Left cardiac atrium (tissue), 4 donors: ENCODE data around the gene IFI6. TPM values are rescaled to one million over a fixed set of nuclear protein-coding genes. Genes with fewer than 3 reads are reported as not detected.
"Not testable (repeated sequence)": the region's sequence is repeated elsewhere in the genome, so short reads cannot be mapped to it uniquely, and the experiment has no call there.

Source experiments
- ATAC-seq, 2 donors: fragments of 200-7000 bp; cut with Tn5 transposase; one replicate each; pipeline ENCODE4 v1.9.1; 2020; ENCODE audit warnings: mild to moderate bottlenecking in 2 of 2, moderate library complexity in 2 of 2
- DNase-seq: peaks from one replicate; pipeline ENCODE4 v3.0.0-alpha.2; 2020
- intact Hi-C, 2 donors: fragments of 100-400 bp; cut with DNase I; formaldehyde crosslinking; loops; one replicate each; pipeline versions ENCODE4 v1.14.1 to v1.15.1; 2022 to 2023
- total RNA-seq, 2 donors: library from RNA; stranded (reverse); fragmentation: NEBNext Ultra II Directional; extraction: Animal tissue kit (Norgen Biotek cat#: 25700); gene quantifications; one replicate each; pipeline ENCODE4 v1.2.1, GENCODE V29; 2021
- donor health status: DM: no; HTN: yes; CAD: no.
- donor health status: DM: no; HTN: yes; CAD: no; lungs with severe emphysema.
- donor health status: DM: yes; HTN: yes; CAD: no.
- donor health status: Dilated cardiomyopathy.

The IFI6 gene
- total RNA-seq, 2 donors from 2014 or later, result 40.6 to 143 TPM

GRCh38 chr1:27619782-27620438 is 52.1 kb downstream of the IFI6 start:
- ATAC-seq, intact Hi-C loops, DNase-seq: not testable (repeated sequence)

- intact Hi-C loops, result no loop called here
- no peak for ATAC-seq
Measured at GRCh38 chr1:27618341-27619082, 53.5 kb downstream of the IFI6 start.

GRCh38 chr1:27617420-27617819 is 54.6 kb downstream of the IFI6 start:
- intact Hi-C loops, result no loop called here
- ATAC-seq (no peak), DNase-seq (no peak)

More at GRCh38 chr1:27618341-27619082, 53.5 kb downstream of the IFI6 start:
- DNase-seq, result no peak

- no peak for ATAC-seq
- DNase-seq, result no peak
- intact Hi-C loops, result no loop called here
Measured at GRCh38 chr1:27616441-27616840, 55.6 kb downstream of the IFI6 start.

Other genes starting within 250 kb of the IFI6 start
- gene WASF2, start 182.0 kb downstream of the IFI6 start, total RNA-seq, result 10 to 100 TPM; 71.8 to 77.4 TPM
- 10 to 100 TPM; 37.6 to 39.1 TPM for gene AHDC1, start 68.0 kb downstream of the IFI6 start, total RNA-seq
- 10 to 100 TPM in 1 of 2 donors, 1 to 10 TPM in 1; 8.6 to 10.7 TPM for gene FGR, start 37.0 kb downstream of the IFI6 start, total RNA-seq
- 10 to 100 TPM; 13.2 to 13.5 TPM for gene FAM76A, start 53.8 kb upstream of the IFI6 start, total RNA-seq
- gene STX12, start 101.0 kb upstream of the IFI6 start, total RNA-seq, result 10 to 100 TPM; 30.5 to 46.6 TPM
- 10 to 100 TPM; 25.0 TPM for gene PPP1R8, start 158.6 kb upstream of the IFI6 start, total RNA-seq
- 10 to 100 TPM; 12.0 to 15.6 TPM for gene THEMIS2, start 200.4 kb upstream of the IFI6 start, total RNA-seq
- 10 to 100 TPM; 25.2 to 29.9 TPM for gene RPA2, start 242.4 kb upstream of the IFI6 start, total RNA-seq